AG09309 (cell line): Measurements from ENCODE around the gene JPH4.
"Not testable (repeated sequence)": the region's sequence is repeated elsewhere in the genome, so short reads cannot be mapped to it uniquely, and the experiment has no call there.

Experiments
- DNase-seq: peaks from one replicate; pipeline ENCODE4 v3.0.0-alpha.2; 2010; ENCODE audit warnings: low read depth
- H3K4me3 ChIP-seq: 2 replicates; pipeline ENCODE4 v1.5.1; 2011; ENCODE audit warnings: mild to moderate bottlenecking, low read depth, low read length, moderate library complexity; ENCODE audit not compliant: control insufficient read depth
- CTCF ChIP-seq: IDR thresholded peaks from 2 replicates; pipeline ENCODE4 v1.5.1; 2011; ENCODE audit warnings: mild to moderate bottlenecking, low read depth, low read length, inconsistent platforms; ENCODE audit not compliant: insufficient read depth, control insufficient read depth; ENCODE audit errors: missing control alignments

Gene JPH4

GRCh38 chr14:23614395-23614828, 35.8 kb upstream of the JPH4 start:
- H3K4me3 ChIP-seq = no peak overlapping the region
- no peak for TF ChIP-seq CTCF
- no peak for DNase-seq

- no peak overlapping the region for H3K4me3 ChIP-seq
- no peak for DNase-seq
- no peak for TF ChIP-seq CTCF
Observed at GRCh38 chr14:23613242-23614070, 34.9 kb upstream of the JPH4 start.

- DNase-seq = no peak
- no peak for TF ChIP-seq CTCF
- no peak overlapping the region for H3K4me3 ChIP-seq
Observed at GRCh38 chr14:23612802-23613201, 34.2 kb upstream of the JPH4 start.

GRCh38 chr14:23612354-23612732, 33.8 kb upstream of the JPH4 start:
- no peak overlapping the region for H3K4me3 ChIP-seq
- no peak for DNase-seq
- TF ChIP-seq CTCF = no peak

GRCh38 chr14:23610815-23611289, 32.3 kb upstream of the JPH4 start:
- H3K4me3 ChIP-seq = no peak overlapping the region
- no peak for DNase-seq
- TF ChIP-seq CTCF = no peak

GRCh38 chr14:23610090-23610814, 31.7 kb upstream of the JPH4 start:
- no peak overlapping the region for H3K4me3 ChIP-seq
- no peak for DNase-seq
- no peak for TF ChIP-seq CTCF

- DNase-seq = not testable (repeated sequence)
Observed at GRCh38 chr14:23609411-23610089, 31.0 kb upstream of the JPH4 start.

More at GRCh38 chr14:23609411-23610089, 31.0 kb upstream of the JPH4 start:
- not testable (repeated sequence) for H3K4me3 ChIP-seq
